ENCODE results near the gene RPIA.
"Not testable (repeated sequence)": the region's sequence is repeated elsewhere in the genome, so short reads cannot be mapped to it uniquely, and the experiment has no call there.

RPIA gene

GRCh38 chr2:88765889-88766481 is 74.5 kb downstream of the RPIA start:
- not testable (repeated sequence) for FAIRE-seq; DNase-seq (ENCODE audit: low spot score)

DNA sequence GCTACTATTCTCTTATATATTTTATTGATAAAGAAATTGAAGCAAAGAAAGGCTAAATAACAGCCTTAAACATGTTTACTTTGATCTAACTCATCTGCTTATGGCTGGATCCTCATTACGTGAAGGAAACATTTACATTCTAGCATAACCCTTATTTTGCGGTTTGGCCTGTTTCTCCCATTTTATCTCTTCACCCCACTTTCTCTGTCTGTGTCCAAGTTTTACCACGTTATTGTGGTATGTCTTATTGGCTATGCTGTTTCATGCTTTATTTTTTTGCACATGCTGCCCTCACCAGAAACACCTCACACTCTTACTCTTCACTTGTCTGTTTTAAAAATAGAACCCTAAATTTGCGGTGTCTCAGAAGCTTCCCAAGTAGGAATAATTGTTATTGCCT is 78.5 kb downstream of the RPIA start:
- DNase-seq (ENCODE audit: low spot score) (no peak), FAIRE-seq (no peak)

DNA sequence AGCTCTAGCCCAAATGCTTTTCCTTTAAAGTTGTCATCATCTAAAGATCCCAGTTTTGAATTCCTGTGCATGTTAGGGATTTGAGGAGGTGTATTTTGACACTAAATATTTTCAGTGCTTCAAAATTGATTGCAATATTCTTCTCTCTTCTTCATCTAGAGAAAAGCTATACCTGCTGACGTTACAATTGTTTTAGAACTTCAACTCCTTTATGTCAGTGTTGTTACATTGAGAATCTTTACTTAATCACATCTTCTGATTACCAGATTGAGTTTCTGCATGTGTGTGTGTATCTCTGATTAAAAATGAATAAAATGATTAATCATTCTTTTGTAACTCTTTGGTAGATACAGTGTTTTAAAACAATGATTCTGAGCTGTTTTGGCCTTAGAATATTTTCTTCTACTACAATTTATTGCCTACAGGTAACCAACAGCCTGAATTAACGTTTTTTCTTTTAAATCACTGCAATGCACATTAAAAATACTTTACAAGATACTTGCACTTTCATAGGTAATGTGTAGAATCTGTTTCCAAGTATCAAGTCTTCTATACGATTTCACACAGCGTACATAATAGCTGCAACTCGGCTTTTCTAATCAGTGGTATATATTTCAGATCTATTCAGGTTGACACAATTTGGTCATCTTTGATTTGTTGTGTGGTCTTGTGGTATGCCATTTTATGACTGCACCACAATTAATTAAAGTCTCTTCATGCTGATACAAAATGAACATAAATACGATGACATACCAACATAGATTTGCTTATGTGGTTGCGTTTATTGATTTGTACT is 82.0 kb downstream of the RPIA start:
- not testable (repeated sequence) for DNase-seq (ENCODE audit: low spot score); FAIRE-seq

- not testable (repeated sequence) for DNase-seq (ENCODE audit: low spot score); FAIRE-seq
Observed at GRCh38 chr2:88789213-88789612, 97.7 kb downstream of the RPIA start.

GRCh38 chr2:88795932-88796331 is 104.5 kb downstream of the RPIA start:
- not testable (repeated sequence) for DNase-seq (ENCODE audit: low spot score); FAIRE-seq

DNA sequence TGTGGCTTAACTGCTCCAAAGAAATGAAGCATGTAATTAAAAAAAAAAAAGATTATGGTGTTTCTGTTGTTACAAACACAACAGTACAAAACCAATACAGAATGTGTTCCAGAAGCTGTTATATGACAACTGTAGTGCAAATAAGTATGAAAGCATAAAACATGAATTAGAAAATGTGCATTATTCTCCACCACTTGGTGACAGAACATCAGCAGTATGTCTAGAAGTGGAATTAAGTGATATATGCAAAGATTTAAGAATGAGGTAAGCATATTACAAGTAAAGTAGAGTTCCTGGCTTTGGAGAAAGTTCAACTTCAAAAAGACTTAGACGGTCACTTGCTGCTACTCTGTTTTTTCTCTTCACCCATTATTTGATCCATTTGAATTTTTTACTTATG is 105.0 kb downstream of the RPIA start:
- FAIRE-seq; DNase-seq (ENCODE audit: low spot score): not testable (repeated sequence)

DNA sequence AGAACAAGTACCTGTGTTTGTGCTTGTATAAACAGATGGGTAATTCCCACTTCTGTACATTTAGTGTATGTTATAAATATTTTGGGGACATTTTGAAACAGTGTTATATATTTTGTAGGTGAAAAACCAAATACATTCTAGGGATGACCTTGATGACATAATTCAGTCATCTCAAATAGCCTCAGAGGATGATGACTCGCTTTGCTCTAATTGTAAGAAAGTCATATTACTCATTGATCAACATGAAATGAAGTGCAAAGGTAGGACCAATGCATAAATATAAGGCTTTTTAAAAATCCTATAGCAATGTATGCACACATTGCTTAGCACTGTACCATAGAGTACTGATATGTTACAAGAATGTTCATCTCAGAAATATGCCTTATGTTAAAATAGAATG is 105.7 kb downstream of the RPIA start:
- DNase-seq (ENCODE audit: low spot score); FAIRE-seq: not testable (repeated sequence)
